ENCODE results near the gene RCAN1.

Gene RCAN1

DNA sequence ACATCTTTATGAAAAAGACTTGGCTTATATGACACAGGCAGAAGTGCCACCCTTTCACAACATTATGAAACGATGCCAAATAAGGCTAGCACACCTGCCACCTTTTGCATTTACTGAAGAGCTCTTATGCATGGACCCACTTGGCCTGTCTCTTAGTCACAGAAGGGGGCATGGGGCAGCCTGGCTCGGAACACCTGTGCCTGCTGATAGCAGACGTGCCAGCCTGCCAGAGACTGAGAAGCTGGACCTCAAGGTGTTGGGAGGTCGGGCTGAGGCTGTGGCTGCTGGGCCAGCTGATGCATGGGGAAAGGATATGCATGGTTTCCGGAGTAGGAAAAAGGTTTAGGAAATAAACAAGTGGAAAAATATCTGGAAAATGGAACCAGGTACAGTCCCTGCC is 21.5 kb downstream of the RCAN1 start:
- TF ChIP-seq TAF1 (IDR thresholded peaks at IDR 0.05; ENCODE audit: borderline replicate concordance, insufficient read depth, low read length) (no peak), POLR2AphosphoS5 (IDR thresholded peaks at IDR 0.05; ENCODE audit: low read depth, low read length) (no peak), SIN3A (IDR thresholded peaks at IDR 0.05; ENCODE audit: borderline replicate concordance, insufficient read depth, low read length) (no peak), FOXP2 (optimal IDR thresholded peaks at IDR 0.05; ENCODE audit: borderline replicate concordance, extremely low read depth, extremely low read length, insufficient read depth) (no peak)
- TF ChIP-seq, protein P1, sequence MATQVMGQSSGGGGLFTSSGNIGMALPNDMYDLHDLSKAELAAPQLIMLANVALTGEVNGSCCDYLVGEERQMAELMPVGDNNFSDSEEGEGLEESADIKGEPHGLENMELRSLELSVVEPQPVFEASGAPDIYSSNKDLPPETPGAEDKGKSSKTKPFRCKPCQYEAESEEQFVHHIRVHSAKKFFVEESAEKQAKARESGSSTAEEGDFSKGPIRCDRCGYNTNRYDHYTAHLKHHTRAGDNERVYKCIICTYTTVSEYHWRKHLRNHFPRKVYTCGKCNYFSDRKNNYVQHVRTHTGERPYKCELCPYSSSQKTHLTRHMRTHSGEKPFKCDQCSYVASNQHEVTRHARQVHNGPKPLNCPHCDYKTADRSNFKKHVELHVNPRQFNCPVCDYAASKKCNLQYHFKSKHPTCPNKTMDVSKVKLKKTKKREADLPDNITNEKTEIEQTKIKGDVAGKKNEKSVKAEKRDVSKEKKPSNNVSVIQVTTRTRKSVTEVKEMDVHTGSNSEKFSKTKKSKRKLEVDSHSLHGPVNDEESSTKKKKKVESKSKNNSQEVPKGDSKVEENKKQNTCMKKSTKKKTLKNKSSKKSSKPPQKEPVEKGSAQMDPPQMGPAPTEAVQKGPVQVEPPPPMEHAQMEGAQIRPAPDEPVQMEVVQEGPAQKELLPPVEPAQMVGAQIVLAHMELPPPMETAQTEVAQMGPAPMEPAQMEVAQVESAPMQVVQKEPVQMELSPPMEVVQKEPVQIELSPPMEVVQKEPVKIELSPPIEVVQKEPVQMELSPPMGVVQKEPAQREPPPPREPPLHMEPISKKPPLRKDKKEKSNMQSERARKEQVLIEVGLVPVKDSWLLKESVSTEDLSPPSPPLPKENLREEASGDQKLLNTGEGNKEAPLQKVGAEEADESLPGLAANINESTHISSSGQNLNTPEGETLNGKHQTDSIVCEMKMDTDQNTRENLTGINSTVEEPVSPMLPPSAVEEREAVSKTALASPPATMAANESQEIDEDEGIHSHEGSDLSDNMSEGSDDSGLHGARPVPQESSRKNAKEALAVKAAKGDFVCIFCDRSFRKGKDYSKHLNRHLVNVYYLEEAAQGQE (IDR thresholded peaks at IDR 0.05; ENCODE audit: insufficient read depth in 1 of 2, low read depth in 2 of 2, low read length in 2 of 2): no peak

DNA sequence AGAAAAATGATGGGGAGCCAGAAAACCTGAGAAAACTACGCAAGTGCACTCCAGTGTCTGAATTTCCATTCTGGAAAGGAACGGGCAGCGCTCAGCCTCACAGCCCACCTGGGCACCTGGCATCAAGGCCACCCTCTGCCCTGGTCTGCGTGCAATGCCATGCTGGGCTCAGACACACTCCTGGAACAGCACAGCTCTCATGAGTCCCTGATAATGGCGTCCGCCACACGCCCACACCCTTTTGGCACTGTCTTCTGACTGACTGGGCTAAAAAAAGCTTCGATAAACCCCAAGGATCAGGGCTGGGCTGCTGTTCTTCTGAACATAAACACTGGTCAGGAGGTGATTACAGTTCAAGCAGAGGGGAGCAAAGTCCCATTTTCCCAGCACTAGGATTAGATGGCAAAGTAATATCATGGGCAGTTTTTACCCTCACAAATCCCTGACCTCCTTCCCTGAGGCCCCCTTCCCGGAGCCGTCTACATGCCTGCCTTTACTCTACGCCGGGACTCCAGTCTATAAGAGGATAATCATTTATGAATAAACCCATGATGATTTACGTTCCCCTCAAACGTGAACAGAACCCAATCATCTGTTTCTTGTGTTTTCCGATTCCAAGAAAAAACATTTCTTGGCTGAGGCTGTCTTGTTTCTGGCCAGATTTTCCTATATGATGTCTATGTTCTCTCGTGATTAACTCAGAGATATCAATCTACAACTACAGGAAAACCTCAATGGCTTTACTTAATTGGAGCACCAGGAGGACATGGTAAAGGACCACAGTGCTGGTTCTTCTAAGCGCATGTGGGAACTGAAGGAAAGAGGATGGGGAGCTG is 22.6 kb downstream of the RCAN1 start:
- TF ChIP-seq TAF1 (IDR thresholded peaks at IDR 0.05; ENCODE audit: borderline replicate concordance, insufficient read depth, low read length) (no peak), POLR2AphosphoS5 (IDR thresholded peaks at IDR 0.05; ENCODE audit: low read depth, low read length) (no peak), FOXP2 (optimal IDR thresholded peaks at IDR 0.05; ENCODE audit: borderline replicate concordance, extremely low read depth, extremely low read length, insufficient read depth) (no peak), SIN3A (IDR thresholded peaks at IDR 0.05; ENCODE audit: borderline replicate concordance, insufficient read depth, low read length) (no peak)

GRCh38 chr21:34590520-34590919 is 24.4 kb downstream of the RCAN1 start:
- TF ChIP-seq, protein P1 (IDR thresholded peaks at IDR 0.05; ENCODE audit: insufficient read depth in 1 of 2, low read depth in 2 of 2, low read length in 2 of 2): no peak
- no peak for TF ChIP-seq FOXP2 (optimal IDR thresholded peaks at IDR 0.05; ENCODE audit: borderline replicate concordance, extremely low read depth, extremely low read length, insufficient read depth)
- TF ChIP-seq TAF1 (IDR thresholded peaks at IDR 0.05; ENCODE audit: borderline replicate concordance, insufficient read depth, low read length): no peak
- no peak for TF ChIP-seq POLR2AphosphoS5 (IDR thresholded peaks at IDR 0.05; ENCODE audit: low read depth, low read length)
- no peak for TF ChIP-seq SIN3A (IDR thresholded peaks at IDR 0.05; ENCODE audit: borderline replicate concordance, insufficient read depth, low read length)

DNA sequence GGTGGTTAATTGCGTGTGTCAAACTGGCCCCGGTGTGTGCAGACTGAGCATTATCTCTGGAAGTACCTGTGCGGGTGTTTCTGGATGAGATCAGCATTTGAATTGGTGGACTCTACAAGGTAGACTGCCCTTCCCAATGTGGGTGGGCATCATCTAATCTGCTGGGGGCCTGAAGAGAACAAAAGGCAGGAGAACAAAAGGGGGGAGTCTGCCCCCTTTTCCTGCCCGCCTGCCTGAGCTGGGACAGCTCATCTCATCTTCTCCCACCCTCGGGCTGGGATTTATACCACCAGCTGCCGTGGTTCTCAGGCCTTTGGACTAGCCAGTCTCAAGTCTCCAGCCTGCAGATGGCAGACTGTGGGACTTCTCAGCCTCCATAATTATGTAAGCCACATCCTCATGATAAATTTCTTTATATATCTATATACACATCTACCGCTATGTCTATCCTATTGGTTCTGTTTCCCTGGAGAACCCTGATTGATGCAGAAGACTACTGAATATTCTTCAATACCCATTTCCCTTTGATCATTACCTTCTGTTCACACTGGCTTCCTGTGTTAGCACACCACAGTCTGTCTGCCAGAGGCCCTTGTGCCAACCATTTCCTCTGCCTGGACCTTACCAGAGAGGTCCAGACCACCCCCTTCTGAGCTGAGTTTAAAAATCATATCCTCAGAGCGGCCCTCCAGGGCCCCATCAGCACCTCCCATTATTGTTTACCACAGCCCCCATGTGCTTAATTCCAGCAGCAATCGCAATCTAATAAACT is 25.2 kb downstream of the RCAN1 start:
- TF ChIP-seq, protein P1 (IDR thresholded peaks at IDR 0.05; ENCODE audit: insufficient read depth in 1 of 2, low read depth in 2 of 2, low read length in 2 of 2): no peak
- no peak for TF ChIP-seq POLR2AphosphoS5 (IDR thresholded peaks at IDR 0.05; ENCODE audit: low read depth, low read length)
- TF ChIP-seq SIN3A (IDR thresholded peaks at IDR 0.05; ENCODE audit: borderline replicate concordance, insufficient read depth, low read length): no peak
- TF ChIP-seq TAF1 (IDR thresholded peaks at IDR 0.05; ENCODE audit: borderline replicate concordance, insufficient read depth, low read length): no peak
- TF ChIP-seq FOXP2 (optimal IDR thresholded peaks at IDR 0.05; ENCODE audit: borderline replicate concordance, extremely low read depth, extremely low read length, insufficient read depth): no peak

- no peak for TF ChIP-seq TAF1 (IDR thresholded peaks at IDR 0.05; ENCODE audit: borderline replicate concordance, insufficient read depth, low read length)
- TF ChIP-seq POLR2AphosphoS5 (IDR thresholded peaks at IDR 0.05; ENCODE audit: low read depth, low read length): no peak
- TF ChIP-seq, protein P1 (IDR thresholded peaks at IDR 0.05; ENCODE audit: insufficient read depth in 1 of 2, low read depth in 2 of 2, low read length in 2 of 2): no peak
- TF ChIP-seq FOXP2 (optimal IDR thresholded peaks at IDR 0.05; ENCODE audit: borderline replicate concordance, extremely low read depth, extremely low read length, insufficient read depth): no peak
- TF ChIP-seq SIN3A (IDR thresholded peaks at IDR 0.05; ENCODE audit: borderline replicate concordance, insufficient read depth, low read length): no peak
Observed at GRCh38 chr21:34583926-34584563, 30.9 kb downstream of the RCAN1 start.
